CD1c-positive myeloid dendritic cell (primary cell): ENCODE measurements around the gene MYO1E.

Experiments
- DNase-seq: peaks from one replicate; pipeline ENCODE4 v3.0.0-alpha.2; 2016; ENCODE audit errors: extremely low spot score

MYO1E gene

DNA sequence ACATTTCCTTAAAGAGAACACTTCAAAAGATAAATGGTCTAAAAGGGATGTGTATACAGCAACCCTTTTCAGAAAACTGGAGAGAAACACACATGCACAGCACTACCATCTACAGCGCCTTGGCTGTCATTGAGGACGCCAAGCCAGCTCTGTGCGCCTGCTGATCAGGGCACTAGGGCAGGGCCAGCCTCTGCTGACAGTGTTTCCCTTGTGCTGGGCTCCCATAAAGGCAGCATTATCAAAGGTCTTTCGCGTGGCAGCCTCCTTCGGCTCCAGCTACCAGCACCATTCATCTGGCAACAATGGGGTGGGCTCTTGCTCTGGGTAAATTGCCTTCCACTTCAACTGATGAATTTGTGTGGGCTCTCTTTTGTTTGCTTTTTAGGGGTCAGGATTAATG, 112.6 kb downstream of the MYO1E start:
- no peak for DNase-seq

DNA sequence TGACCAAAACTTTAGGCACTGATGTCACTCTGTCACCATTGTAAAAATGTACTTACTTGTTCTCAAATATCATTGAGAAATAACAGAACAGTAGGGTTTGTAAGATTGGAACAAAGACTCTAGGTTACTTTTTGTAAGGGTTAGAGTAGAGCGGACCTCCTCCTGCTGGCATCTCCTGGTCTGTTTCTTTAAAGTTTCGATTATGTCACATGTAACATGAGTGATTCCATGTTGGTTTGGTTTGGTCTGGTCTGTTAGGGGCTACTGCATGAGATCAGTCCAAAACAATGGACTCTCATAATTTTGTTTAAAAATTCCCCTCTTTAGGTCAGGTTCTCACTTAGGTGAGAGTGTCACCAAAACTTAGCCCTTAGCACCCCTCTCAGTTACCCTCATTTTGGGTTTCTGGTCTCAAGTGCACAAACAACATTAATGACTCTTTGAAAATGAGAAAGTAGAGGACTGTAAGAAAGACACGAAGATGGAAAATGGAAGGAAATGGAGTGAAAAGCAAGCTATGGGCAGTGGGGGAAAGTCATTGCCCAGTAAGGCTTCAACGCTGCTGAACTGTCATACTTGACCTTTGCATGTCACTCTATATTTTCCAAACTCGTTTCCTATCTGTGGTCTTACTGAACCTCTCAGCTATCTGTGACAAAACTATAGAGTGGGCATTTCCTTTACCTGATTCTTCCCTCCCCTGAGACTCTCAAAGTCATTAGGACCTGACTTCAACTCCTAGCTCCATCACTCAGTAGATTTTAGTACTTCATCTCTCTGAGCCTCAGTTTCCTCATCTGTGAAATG, 113.3 kb downstream of the MYO1E start:
- DNase-seq, result no peak

DNA sequence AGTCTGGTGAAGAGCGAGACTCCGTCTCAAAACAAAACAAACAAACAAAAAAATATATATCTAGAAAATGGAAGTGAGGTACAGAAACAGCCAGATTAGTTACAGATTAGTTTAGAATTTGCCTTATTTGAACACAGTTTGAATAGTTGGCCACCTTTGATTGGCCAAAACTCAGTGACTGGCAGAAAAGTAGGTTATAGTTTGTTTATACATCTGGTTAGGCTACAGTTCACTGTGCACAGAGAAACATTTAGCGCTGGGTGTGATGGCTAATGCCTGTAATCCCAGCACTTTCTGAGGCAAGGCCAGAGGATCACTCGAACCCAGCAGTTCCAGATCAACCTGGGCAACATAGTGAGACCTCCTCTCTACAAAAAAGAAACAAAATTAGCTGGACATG, 114.4 kb downstream of the MYO1E start:
- DNase-seq, result no peak

DNA sequence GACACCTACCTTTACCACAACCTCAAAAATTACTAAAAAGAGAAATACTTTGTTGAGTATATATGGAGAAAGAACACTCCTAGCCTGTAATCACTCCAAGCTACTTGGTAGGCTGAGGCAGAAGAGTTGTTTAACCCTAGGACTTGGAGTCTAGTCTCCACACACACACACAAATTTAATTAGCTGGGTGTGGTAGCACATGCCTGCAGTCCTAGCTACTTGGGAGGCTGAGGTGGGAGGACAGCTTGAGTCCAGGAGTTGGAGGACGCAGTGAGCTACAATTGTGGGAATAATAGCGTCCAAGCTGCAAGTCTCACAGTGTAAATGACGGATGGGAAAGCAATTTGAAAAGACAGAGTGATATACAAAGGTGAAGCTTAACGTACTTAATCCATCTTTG, 115.5 kb downstream of the MYO1E start:
- DNase-seq, result no peak

DNA sequence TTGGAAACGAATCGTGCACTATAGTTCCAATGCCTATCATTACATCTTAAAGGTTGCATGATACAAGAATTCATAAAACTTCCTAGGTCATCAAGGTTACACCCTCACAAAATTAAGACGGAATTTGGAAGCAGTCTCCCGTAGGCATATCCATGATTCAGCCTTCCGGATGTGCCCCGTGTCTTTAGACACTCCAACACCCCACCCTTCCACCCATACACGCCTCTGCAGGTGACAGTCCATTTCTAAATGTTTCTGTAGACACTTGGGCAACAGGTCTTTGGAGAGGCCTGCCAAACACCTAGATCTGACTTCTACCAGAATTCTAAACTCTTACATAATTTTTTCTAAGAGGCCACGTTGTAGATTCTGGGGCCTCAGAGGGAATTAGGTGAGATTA, 116.2 kb downstream of the MYO1E start:
- no peak for DNase-seq

DNA sequence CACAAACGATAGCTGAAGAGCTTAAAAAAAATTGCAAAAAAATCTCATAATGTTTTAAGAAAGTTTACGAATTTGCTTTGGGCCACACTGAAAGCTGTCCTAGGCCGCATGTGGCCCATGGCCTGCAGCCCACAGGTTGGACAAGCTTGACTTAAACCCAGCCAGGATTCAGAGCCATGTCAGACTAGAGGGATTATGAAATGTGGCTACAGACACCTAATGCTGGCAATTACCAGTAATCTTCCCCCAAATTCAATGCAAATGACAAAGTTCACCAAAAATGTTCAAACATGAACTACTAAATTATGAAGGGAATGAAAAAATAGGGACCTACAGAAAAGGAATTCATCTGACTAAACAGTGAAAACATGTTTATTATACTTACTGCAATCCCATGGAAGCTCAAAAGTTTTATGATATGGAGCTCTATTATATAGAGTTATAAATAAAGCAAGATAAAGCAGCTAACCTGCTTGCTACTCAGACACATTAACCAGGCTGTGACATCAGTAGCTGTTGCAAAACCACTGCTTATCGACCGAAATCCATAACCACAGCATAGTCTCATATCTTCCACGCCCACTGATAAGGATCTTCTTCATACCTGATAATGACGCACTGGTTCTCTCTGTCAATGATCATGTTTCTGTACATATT, 116.9 kb downstream of the MYO1E start:
- no peak for DNase-seq

DNA sequence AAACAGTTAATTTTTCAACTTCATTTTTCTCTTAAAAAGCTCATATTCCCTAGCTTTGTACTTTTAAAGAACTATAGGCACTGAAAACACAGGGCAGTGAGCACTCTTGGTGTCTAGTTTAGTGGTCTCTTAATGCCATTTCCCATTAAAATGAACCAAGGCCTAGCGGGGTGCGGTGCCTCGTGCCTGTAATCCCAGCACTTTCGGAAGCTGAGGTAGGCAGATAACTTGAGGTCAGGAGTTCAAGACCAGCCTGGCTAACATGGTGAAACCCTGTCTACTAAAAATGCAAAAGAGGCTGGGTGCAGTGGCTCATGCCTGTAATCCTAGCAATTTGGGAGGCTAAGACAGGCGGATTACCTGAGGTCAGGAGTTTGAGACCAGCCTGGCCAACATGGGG, 120.5 kb downstream of the MYO1E start:
- no peak for DNase-seq

DNA sequence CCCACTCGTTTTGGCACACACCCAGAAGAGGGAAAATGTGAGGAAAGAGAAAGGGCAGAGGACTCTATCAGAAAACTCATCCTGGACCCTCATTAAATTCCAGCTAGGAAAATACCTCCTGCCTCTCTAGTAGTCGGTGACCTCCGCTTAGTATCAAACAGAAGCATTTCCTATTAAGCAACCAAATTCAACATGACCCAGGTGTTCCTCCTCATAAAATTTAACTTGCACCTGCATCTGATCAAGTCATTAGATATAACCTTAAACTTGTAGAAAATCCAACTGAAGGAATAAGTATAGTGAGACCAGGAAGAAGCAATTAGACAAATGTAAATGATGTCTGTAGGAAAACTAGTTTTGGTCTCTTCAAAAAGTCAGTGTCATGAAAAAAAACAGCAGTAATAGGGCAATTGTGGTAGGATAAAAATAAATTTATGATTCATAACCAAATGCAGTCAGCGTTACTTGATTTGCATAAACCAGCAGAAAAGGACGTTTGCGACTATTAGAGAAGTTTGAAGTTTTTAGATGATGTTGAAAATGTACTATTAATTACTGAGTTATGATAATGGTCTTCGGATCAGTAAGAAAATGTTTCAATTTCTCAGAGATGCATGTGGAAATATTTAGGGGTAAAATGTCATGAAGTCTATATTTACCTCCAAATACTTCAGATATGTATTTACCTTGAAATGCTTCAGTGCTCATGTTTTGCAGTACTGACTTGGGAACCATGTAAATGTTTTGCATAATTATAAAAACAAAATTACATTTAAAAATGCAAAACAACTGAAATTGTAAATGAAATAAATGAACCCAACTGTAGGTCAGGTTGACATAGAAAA, 121.4 kb downstream of the MYO1E start:
- DNase-seq, result peak; percentile 37

DNA sequence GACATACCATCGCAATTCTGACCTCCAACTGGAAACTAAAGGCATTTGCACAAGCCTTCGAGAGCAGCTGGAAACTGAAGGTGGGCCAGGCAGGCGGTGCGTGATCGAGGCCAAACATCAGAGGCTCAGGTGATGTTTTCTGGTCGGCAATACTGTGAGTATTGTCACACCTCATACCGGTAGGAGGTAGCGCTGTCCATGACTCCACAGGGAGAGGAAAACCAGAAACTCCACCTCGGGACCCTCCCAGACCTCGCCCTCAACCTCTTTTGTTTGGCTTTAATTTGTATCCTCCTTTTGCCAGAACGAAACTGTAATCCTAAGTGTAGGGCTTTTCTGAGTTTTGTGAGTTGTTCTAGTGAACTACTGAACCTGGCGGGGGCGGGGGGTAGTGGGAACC, 122.4 kb downstream of the MYO1E start:
- no peak for DNase-seq

DNA sequence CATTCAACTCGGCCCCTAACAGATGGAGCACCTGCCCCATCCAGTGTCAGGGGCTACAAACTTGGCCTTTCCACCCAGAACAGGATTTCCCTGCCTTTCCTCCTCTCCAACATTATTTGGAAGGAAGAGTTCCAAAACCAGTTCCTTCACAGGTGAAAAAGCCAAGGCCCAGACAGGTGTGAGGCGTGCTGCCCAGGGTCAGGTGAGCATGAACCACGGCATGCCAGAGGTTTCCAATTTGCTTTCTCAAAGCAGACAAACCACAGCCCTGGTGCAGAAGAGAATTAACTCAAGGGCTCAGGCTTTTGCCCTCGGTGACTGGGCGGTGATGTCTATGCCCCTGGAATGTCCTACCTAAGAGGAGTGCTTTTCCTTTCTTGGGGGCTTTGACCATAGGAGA, 122.9 kb downstream of the MYO1E start:
- no peak for DNase-seq

DNA sequence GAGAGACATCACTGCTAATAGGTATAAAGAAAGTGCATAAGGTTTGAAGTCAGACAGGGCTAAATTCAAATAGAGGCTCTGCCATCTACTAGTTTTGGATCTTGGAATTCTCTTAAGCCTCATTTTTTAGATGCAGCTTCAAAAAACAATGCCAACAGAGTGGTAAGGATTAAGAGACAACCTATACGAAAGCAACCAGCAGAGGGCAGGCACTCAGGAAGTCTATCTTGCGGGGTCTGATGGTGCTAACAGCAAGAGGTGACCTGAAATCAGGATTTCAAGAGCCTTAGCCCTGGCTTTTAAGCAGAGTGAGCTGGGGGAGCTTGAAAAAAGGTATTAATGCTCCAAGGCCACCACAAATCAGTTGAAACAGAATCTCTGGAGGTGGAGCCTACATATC, 125.3 kb downstream of the MYO1E start:
- DNase-seq, result peak; percentile 60

DNA sequence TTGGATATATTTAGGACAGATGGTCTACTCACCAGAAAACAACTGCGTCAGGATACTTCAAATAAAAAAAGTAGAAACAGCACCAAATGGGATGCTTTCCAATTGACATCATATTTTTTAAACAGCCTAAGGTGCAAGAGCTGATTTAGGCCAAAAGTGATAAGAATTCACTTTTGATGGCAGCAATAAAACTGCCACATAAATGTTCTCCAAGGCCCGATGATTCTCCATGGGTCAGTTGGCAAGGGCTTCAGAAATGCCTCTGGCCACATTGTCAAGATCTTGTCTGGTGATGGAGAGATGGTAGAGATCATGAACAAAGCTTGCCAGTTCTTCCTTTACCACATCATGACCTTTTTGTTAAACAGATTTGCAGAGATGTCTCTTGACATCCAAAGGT, 127.1 kb downstream of the MYO1E start:
- DNase-seq, result no peak

DNA sequence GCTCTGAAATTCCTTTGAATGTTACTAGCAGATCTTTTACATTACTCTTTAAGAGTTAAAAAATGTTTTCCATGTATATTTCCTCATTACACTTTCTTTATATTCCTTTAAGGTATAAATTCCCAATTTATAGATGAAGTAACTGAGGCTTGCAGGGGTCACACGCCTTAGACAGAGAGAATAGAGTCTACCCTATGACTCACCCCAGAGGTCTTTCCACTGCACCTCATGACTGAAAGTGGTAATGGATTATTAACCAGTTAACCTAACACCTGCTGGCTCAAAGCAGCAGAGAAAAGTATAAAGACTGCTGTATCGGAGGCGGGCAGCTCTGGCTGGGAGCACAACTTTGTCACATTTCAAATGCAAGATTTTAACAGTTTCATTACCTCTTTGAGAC, 128.3 kb downstream of the MYO1E start:
- DNase-seq, result no peak

DNA sequence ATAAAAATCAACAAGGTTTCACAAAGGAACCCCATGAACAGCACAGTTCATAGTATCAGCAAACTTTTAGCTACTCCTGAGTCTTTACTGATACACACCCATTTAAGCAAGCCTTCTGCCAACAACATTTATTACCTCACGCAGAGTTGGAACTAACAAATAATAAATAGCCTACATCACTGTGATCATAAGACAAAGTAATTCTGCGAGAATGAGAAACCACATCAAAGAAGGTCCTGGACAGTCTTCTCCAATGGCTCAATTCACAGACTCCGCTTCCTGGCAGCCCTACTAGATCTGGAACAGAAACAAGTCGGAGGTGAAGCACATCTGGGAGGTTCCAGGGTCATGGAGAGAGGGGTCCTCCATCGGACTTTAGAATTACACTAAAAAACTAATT, 129.0 kb downstream of the MYO1E start:
- DNase-seq, result no peak

DNA sequence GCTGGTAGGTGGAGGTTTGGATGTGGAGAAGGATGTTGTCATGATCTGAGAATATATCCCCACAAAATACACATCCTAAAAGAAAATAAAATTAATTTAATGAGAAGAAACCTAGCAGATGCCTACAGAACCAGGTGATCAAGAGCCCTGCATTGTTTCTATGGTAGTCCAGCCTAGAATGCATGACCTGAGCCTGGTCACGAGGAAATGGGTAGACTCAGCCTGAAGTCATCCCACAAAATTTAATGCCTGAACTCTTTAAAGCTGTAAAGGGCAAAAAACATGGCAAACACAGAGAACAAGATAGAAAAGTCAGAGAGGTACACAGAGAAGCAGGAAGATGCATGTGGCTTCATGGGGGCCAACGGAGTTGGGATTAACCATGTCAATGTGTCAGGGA, 130.0 kb downstream of the MYO1E start:
- no peak for DNase-seq

DNA sequence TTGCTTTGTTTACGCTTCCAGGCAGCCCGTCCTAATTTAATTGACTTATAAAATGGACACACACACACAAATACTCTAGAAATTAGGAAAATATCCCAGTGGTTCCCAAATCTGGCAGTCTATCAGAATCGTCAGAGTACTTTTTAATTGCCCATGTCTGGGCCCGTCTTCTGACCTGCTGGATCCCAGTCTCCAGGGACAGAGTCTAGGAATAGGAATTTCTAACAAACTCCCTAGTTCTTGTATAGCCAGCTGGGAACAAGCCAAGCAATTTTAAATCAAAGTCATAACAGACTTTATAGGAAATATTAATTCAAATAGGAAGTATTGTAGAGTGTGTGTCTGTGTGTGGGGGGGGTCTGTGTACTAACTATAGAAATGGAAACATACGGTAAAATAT, 132.6 kb downstream of the MYO1E start:
- DNase-seq, result no peak

DNA sequence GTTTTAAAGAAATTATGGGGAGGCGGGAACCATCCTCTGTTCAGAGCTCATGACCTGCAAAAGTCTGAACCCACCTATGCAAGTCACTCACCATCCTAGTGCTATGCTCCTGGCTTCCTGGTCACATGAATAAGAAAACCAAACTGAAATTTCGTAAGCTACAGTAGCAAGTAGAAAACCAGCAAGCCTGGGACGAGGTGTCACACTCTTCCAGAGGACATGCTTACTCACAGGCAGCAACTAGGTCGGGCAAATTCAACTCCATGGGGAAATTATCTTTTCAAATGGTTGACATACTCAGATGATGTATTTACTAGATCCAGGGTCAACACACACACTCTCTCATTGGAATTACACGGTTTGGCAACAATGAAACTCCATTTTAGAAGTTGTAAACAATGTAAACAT, 134.7 kb downstream of the MYO1E start:
- DNase-seq, result peak; percentile 32

DNA sequence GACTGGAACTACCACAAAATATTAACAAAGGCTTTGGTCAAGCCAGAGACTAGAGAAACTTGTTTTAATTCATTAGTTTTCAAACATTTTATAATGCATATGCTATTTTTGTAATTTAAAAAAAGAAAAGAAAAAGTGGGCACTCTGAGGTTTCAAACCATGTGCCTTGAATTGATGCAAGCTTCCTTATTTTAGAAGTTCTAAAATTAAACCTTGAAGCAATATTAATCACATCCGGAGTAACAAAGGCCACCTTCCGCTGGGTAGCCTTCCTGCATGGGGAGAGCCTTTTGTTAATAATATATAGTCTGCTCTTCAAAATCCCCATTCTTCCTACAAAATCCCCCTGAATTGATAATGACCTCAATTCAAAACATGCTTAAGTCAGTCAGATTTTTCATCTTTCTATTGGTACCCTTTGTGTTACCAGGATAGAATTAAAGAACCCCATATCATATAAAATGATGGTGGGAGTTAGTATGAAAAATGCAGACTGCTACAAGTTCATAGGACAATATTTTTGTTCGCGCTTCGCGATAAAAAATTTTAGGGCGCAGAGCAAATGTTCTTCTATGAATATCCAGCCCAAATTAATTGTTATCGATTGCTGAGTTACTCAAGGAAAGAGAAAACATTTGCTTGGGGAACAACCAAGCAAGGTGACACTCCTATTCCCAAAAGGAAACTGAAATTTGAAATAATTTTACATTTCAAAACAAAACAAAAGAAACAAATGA, 135.4 kb downstream of the MYO1E start:
- peak; percentile 72 for DNase-seq

DNA sequence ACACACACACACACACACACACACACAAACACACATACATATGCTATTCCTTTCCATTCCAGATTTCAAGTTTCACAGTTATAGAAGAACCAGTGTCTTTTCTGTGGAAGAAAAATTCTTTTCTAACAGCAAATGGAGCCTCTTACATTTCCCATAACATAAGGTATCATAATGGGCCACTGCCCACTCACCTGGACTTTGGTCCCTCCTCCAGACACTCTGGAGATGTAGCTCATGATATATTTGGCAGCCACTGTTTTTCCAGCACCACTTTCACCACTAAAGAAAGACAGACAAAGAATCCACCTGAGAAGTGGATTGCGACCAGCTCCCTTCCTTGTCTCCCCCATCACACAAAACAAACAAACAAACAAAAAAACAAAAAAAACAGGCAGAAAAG, 136.3 kb downstream of the MYO1E start:
- DNase-seq, result no peak

DNA sequence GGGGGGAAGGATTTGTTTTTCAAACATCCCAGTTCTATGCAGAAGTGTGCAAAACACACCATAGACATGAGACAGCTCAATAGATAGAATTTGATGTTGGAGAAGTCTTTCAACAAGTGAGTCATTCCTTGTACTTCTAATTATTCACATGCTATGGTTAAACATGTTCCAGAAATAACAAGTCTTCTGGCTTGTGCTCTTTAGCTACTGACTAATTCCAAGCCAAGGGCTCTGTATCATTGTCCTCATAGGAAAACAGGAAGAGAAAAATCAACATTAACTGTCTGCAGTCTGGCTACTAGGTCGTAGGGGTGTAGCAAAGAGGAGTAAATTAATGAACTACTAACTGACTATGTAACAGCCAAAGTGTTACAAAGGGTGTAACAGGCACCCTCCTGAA, 140.2 kb downstream of the MYO1E start:
- DNase-seq, result peak; percentile 53

DNA sequence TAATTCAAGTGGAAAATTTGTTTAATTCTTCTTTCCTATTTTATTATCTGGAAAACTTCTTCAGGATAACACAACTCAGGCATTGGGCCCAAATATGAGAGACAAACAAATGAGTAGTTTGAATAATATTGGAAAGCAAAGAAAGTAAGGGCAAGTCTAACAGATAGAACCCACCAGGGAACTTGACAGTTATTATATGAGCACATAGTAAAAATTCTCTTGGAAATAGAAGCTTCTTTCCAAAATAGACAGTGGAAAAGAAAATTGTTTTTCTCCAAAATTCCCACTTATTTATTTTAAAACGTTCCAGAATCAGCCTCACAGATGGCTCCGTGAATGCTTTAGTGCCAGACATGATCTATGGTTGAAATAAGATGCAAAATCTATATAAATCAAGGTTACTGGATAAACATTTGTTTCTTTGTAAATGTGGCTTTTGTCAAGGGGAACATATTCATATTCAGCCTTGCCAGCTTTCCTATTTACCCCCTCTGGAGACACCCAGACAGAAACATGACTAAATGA, 142.1 kb downstream of the MYO1E start:
- no peak for DNase-seq

DNA sequence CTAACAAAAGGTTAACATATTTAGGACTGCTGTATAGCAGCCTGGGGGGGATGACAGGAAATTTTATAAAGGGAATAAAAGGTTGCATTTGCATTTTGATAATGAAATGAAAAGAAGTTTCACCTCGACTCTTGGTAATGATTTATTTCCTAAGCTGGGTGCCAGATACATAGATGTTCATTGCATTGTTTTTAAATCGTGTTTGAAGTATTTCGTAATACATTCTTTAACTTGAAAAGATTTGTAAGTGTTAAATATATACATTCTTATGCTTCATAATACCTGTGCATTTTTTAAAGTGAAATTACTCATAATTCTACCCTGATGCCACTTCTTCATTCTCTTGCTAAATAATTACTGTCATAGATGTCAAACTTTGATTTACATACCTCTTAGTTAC, 143.2 kb downstream of the MYO1E start:
- DNase-seq, result no peak
